Kidney (tissue), 14 donors: ENCODE data around the gene ANKS1B. TPM values are rescaled to one million over a fixed set of nuclear protein-coding genes. Genes with fewer than 3 reads are reported as not detected.

Experiments
- DNase-seq, 5 donors: peaks; one replicate each; pipeline ENCODE4 v3.0.0-alpha.2; 2013 to 2020
- FAIRE-seq: peaks from 2 replicates; lab custom pipeline; 2012; peaks lifted over from hg19 to GRCh38; lab: Jason Lieb, UNC
- H3K27ac ChIP-seq, 2 donors: one replicate each; pipeline ENCODE4 v1.7.0; 2013; ENCODE audit warnings: low read depth in 2 of 2, low read length in 2 of 2, inconsistent platforms in 1 of 2
- H3K27me3 ChIP-seq: one replicate; pipeline ENCODE4 v1.7.1; 2013; ENCODE audit warnings: low read length, inconsistent platforms; ENCODE audit not compliant: control insufficient read depth, insufficient read depth
- H3K36me3 ChIP-seq, 3 donors: one replicate each; pipeline versions ENCODE4 v1.7.0 to v1.7.1; 2013; ENCODE audit warnings: low read length in 3 of 3, control low read depth in 1 of 3, inconsistent platforms in 1 of 3; ENCODE audit not compliant: insufficient read depth in 3 of 3, control insufficient read depth in 2 of 3
- H3K4me1 ChIP-seq, 3 donors: one replicate each; pipeline versions ENCODE4 v1.7.0 to v1.7.1; 2013; ENCODE audit warnings: low read length in 3 of 3, inconsistent platforms in 1 of 3, low read depth in 1 of 3; ENCODE audit not compliant: control insufficient read depth in 2 of 3, insufficient read depth in 2 of 3
- H3K4me3 ChIP-seq, 3 donors: one replicate each; pipeline versions ENCODE4 v1.7.0 to v1.8.1; 2013; ENCODE audit warnings: low read length in 3 of 3, control low read depth in 1 of 3, inconsistent platforms in 1 of 3
- H3K9ac ChIP-seq, 3 donors: one replicate each; pipeline versions ENCODE4 v1.7.0 to v1.7.1; 2013; ENCODE audit warnings: low read length in 3 of 3, control low read depth in 1 of 3, inconsistent platforms in 1 of 3
- H3K9me3 ChIP-seq, 3 donors: one replicate each; pipeline versions ENCODE4 v1.7.0 to v1.7.1; 2013; ENCODE audit warnings: low read length in 3 of 3, control low read depth in 1 of 3, inconsistent platforms in 1 of 3; ENCODE audit not compliant: control insufficient read depth in 2 of 3, insufficient read depth in 1 of 3
- CTCF ChIP-seq: IDR thresholded peaks from 3 replicates; pipeline ENCODE4 v1.5.1; 2012; ENCODE audit warnings: mild to moderate bottlenecking, moderate library complexity, borderline replicate concordance; ENCODE audit not compliant: insufficient read depth; ENCODE audit errors: extremely low read depth
- intact Hi-C: fragments of 100-400 bp; cut with DNase I; formaldehyde crosslinking; loops from one replicate; pipeline ENCODE4 v1.11.1; 2022
- polyA plus RNA-seq: library from polyadenylated mRNA; stranded (reverse); fragments of 350-450 nt; fragmentation: Illumina TruSeq; extraction: RNeasy Lipid Tissue Mini Kit (QIAGEN cat#74804); gene quantifications from one replicate; pipeline ENCODE4 v1.2.3, GENCODE V29; 2014; ENCODE audit warnings: low read depth, low replicate concordance; ENCODE audit not compliant: insufficient read depth
- total RNA-seq: library from RNA; stranded (reverse); fragmentation: NEBNext Ultra II Directional; extraction: Animal tissue kit (Norgen Biotek cat#: 25700); gene quantifications from one replicate; pipeline ENCODE4 v1.2.1, GENCODE V29; 2021
- donor health status: control.
- donor health status: control.
- donor health status: control.
- donor health status: control.
- donor health status: control.
- donor health status: DM: yes; HTN: yes; CAD: no.
- donor health status: Normal renal cell carcinoma (clear cell type).

The ANKS1B gene
- total and polyA plus RNA-seq, 2 donors from 2014 or later: 1.7 to 5.8 TPM

DNA sequence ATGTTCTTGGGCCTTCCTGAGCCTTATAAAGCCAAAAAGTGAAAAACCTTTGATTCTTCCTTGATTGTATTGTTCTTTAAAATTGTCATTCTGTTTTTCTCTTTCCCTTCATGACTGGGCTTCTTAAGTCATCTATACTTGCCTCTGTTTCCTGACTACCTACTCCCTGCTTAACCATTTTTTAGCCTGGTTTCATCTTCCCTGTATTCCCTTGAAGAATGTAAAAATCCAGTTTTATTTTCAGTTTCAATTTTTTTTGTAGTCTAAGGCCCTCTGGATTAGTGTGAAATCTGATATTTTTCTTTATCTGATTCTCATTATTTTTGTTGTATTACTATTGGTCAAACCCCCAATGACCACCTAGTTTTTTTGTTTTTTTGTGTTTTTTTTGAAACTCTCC, 1293.4 kb downstream of the ANKS1B start:
- Histone ChIP-seq H3K27ac (no peak overlapping the region), H3K9me3 (no peaks in the 10 kb centered on the region), H3K9ac (no peak overlapping the region), H3K4me3 (peak overlapping the region in 1 of 3 donors; percentile 15), H3K36me3 (peaks cover 0 to 4% (median 0%) of the 10 kb centered on the region in 3 donors), H3K27me3 (no peaks in the 10 kb centered on the region), H3K4me1 (no peaks in the 10 kb centered on the region)
- no peak for TF ChIP-seq CTCF
- intact Hi-C loops: no loop called here
- FAIRE-seq: no peak
- DNase-seq: no peak

GRCh38 chr12:98686603-98687002, 1298.1 kb downstream of the ANKS1B start:
- H3K4me3 ChIP-seq: no peak overlapping the region
- no peaks in the 10 kb centered on the region for H3K4me1 ChIP-seq
- TF ChIP-seq CTCF: no peak
- H3K27ac ChIP-seq: no peak overlapping the region
- intact Hi-C loops: no loop called here
- no peaks in the 10 kb centered on the region for H3K9me3 ChIP-seq
- H3K9ac ChIP-seq: no peak overlapping the region
- H3K36me3 ChIP-seq: peaks cover 4 to 17% (median 12%) of the 10 kb centered on the region in 3 donors
- FAIRE-seq (no peak), DNase-seq (no peak)
- H3K27me3 ChIP-seq: no peaks in the 10 kb centered on the region

Other genes starting within 250 kb of the ANKS1B start
- 18.3 TPM for gene BLTP3B, start 157.9 kb upstream of the ANKS1B start, total RNA-seq
- 9.3 TPM for gene BLTP3B, start 157.9 kb upstream of the ANKS1B start, polyA plus RNA-seq
- 29.2 TPM for gene ACTR6, start 215.9 kb upstream of the ANKS1B start, total RNA-seq
- gene ACTR6, start 215.9 kb upstream of the ANKS1B start, polyA plus RNA-seq: 23.1 TPM